Activated CD4-positive, CD25-positive, alpha-beta regulatory T cell treated with anti-CD3 and anti-CD28 coated beads, Interleukin-2, amount 50 U/mL, for 24 hours (primary cell): ENCODE measurements around the gene CCDC112.

Source experiments
- ATAC-seq, 2 donors: fragments of 150-1000 bp; cut with Tn5 transposase; one replicate each; pipeline ENCODE4 v1.10.0; 2021; ENCODE audit warnings: mild to moderate bottlenecking in 1 of 2, moderate library complexity in 1 of 2

Gene CCDC112

GRCh38 chr5:115317320-115317719 lies 20.9 kb upstream of the CCDC112 start:
- ATAC-seq, result no peak

GRCh38 chr5:115313632-115314031 lies 17.2 kb upstream of the CCDC112 start:
- ATAC-seq, result no peak

- no peak for ATAC-seq
Measured at GRCh38 chr5:115313052-115313451, 16.6 kb upstream of the CCDC112 start.

- ATAC-seq, result no peak
Measured at GRCh38 chr5:115309751-115310370, 13.4 kb upstream of the CCDC112 start.

DNA sequence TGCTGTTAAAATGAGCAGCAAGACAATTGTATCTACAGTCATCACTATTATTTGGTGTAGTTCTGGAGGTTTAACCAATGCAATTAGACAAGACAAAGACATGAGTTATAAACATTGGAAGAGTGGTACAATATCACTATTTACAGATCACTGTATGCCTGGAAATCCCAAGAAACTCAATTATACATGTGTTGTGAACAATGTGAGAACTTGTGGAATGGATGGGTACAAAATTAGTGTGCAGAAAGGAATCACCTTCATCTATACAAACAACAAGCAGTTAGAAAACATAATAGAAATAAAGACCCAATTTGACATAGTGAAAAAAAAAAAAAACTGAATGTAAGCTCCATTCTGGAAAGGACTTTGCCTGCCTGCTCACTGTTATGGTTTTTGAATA lies 12.4 kb upstream of the CCDC112 start:
- ATAC-seq, result no peak

DNA sequence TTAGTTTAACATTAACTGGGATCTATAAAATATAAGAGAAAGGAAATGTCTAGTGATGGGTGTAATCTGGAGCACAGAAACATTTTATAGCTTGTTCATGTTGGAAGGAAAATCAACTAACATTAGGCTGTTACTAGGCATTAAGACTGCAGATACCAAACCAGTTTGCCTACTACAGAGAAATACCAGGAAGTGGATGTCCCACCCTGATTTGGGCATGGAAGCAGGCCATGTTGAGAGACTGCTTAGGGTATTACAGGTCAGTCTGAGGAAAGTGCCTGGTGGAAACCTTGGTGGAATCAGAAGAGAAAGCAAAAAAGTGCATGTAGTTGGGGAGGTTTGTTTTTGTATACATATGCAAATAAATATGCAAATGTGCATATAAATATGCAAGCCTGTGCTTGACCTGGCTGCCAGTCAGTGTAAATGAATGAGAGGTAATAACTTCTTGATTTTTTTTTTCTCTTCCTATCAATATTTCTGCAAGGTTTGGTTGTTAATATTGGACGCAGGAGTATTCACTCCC lies 9.6 kb upstream of the CCDC112 start:
- no peak for ATAC-seq

DNA sequence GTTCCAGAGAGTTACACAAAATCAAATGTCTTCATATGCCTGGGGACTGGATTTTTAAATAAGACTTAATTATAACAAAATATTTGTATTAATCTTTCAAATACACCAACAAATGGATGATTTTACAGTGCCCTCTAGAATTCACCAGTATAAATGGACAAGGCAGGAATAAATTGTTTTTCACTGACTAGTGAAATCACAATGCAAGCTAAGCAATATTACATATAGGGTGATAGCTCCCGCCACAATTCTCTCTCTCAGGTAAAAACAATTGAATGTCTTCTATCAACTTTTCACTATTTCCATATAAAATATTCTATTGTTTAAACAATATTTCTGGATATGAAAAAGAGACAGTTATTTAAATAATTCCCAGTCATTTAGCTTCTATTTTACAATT lies 8.0 kb upstream of the CCDC112 start:
- no peak for ATAC-seq

- ATAC-seq, result no peak
Measured at GRCh38 chr5:115298811-115299210, 2.4 kb upstream of the CCDC112 start.

DNA sequence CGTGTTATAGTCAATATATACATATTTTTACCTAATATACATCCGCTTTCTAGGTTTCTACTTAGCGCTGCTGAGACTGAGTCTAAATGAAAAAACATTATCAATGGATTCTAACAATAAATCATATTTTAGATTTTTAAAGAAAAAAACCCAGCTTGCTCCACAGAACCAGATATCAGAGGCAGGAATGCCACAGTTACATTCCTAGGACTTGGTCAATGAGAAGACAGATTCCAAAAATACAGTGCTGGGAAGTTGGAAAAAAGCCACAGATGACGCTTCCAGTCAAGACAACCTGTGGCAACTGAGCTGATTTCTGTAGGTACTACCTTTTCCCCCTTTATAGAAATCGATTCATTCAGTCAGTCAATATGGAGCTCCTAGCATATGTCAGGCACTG lies 577 bp upstream of the CCDC112 start:
- no peak for ATAC-seq

DNA sequence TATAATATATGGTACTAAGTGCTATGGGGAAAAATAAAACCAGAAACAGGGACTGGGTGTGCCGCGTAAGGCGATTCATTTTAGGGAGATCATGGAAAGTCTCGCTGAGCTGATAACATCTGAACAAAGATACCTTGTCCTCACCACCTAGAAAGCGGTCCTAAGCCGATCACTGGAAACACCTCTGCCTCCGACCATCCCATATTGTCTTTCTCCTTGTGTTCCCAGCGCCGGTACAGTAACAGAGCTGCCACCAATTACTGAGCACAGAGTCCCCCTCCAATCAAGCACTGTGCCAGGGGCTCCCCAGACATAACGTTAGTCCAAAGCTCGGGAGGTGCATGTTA lies 704 bp downstream of the CCDC112 start:
- ATAC-seq, result peak in 1 of 2 donors; percentile 33

DNA sequence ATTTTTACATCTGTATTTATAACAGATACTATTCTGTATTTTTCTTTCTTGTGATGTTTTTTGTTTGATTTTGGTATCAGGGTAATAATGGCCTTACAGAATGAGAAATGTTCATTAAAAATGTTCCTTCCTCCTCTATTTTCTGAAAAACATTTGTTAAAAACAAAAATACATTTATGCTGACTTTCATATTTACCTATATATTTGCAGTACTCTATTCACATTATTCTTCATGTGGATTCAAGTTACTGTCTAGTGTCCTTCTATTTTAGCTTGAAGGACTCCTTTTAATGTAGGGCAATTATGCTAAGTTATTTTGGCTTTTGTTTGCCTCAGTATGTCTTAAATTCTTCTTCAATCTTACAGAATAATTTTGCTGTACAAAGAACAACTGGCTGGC lies 5.1 kb downstream of the CCDC112 start:
- no peak for ATAC-seq

GRCh38 chr5:115289104-115289503 lies 7.3 kb downstream of the CCDC112 start:
- ATAC-seq, result no peak

DNA sequence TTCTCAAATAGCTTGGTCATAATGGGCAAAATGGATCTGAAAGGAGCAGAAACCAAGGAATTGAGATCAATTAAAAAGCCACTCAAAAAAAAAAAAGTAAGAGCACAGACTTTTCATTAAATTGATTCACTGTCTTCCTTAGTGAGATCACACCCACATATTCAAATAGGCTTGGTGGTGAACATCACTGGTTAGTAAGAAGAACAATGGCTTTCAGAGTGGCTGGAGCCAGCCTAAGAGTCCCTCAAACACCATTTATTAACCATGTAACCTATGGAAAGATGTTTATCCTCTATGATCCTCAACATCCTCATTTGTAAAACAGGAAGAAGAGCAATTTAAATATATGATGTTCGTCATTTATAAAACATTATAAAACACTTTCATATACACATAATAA lies 12.4 kb downstream of the CCDC112 start:
- ATAC-seq, result no peak

DNA sequence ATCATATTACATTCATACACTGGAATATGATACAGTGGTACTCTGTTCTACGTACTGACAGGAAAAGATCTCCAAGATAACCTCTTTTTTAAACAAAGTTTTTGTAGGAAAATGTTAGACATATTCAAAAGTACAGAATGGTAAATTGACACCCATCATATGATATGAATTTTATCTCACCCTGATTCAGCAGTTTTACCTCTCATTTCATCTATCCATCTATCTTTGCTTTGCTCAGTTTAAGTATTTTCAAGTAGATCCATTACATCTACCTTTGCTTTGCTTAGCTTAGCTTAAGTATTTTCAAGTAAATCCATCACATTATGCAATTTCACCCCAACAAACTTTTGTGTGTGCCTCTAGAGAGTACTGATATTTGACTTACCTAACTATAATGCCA lies 14.3 kb downstream of the CCDC112 start:
- ATAC-seq, result no peak

DNA sequence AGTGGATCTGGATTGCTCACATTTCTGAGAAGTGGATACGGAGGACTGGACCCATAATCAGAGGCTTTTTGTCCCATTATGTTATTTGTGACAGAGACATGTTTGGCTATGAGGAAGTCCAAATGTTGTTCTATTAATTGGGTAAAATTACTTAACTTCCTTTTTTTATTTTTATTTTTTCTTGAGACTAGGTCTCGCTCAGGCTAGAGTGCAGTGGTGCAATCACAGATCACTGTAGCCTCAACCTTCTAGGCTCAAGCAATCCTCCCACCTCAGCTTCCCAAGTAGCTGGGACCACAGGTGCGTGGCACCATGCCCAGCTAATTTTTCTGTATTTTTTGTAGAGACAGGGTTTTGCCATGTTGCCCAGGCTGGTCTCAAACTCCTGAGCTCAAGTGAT lies 21.9 kb downstream of the CCDC112 start:
- ATAC-seq, result no peak

- no peak for ATAC-seq
Measured at GRCh38 chr5:115272297-115272958, 24.0 kb downstream of the CCDC112 start.

GRCh38 chr5:115271295-115272050 lies 25.0 kb downstream of the CCDC112 start:
- no peak for ATAC-seq

- ATAC-seq, result no peak
Measured at GRCh38 chr5:115267617-115268016, 28.8 kb downstream of the CCDC112 start.

- ATAC-seq, result no peak
Measured at GRCh38 chr5:115265220-115265619, 31.2 kb downstream of the CCDC112 start.

DNA sequence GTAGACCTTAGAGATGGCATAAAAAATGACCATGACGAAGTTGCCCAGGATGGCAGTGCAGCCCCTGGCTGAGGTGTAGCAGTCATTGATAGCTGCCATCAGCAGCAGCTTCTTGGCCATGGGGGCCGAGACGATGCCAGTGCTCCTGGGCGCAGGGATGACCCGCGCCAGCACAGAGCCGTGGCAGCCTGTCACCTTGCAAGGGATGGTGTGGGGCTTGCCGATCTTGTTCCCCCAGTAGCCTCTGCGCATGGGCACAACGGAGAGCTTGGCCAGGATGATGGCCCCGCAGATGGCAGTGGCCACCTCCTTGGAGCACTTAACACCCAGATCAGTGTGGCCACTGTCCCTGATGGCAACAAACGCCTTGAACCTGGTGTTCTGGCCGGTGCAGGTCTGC lies 31.7 kb downstream of the CCDC112 start:
- no peak for ATAC-seq

GRCh38 chr5:115263078-115263380 lies 33.4 kb downstream of the CCDC112 start:
- no peak for ATAC-seq

- ATAC-seq, result peak; percentile 96 to 97
Measured at GRCh38 chr5:115262321-115263077, 34.0 kb downstream of the CCDC112 start, which contains the start of gene PGGT1B. Gene PGGT1B, minus strand, starts transcription at chr5:115262877. Its CDS starts 26 bp downstream, at chr5:115262851.

DNA sequence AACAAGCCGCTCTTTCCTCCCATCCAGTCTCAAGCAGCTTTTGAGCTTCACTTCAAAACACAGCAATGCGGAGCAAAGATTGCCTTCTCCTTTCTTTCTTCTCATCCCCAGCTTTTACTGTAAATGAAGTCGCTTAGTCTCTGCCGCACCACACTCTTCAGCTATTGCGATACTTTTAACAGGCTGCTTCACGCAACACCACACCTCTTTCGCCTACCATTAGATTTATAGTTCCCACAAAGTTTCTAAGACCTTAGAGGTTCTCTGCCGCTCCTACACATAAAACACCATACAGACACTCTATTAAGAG lies 34.5 kb downstream of the CCDC112 start:
- ATAC-seq, result peak; percentile 6 to 10
